Activated CD8-positive, alpha-beta memory T cell treated with anti-CD3 and anti-CD28 coated beads, Interleukin-2, amount 50 U/mL, for 1 hour (primary cell): Measurements from ENCODE around the gene NIN.
"Not testable (repeated sequence)": the region's sequence is repeated elsewhere in the genome, so short reads cannot be mapped to it uniquely, and the experiment has no call there.

ENCODE experiments used
- DNase-seq: peaks from one replicate; pipeline ENCODE4 v3.0.0-alpha.2; 2020; ENCODE audit errors: extremely low read depth

NIN gene

DNA sequence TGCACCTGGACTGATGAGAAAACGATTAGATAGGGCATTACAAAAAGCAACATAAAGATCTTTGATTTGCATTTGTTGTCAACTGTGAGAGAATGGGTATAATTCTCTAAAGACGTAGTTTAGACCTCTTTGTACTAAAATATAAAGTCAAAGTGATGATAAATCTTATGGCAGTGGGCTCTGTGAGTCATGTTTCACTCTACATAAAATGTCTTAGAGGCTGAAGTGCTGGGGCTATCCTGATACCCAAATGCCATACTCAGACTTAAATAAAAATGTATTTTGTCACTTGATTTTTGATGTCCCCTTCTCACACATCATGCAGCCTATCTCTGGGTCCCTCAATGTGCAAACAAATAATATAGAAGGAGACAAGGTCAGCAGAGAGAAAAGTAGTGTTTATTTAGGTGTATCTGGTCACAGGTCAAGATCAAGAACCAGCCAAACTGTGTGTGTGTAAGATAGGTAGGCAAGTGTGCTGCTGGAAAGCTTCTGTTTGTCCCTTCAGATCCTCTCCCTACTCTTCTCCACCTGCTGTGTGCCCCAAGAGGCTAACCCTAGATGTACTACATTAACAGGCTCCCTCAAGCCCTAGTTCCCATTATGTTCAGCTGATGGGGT is 7.0 kb upstream of the NIN start:
- DNase-seq, result no peak

- DNase-seq, result no peak
Measured at GRCh38 chr14:50837271-50837670, 6.3 kb upstream of the NIN start.

GRCh38 chr14:50836515-50836914 is 5.6 kb upstream of the NIN start:
- DNase-seq, result no peak

DNA sequence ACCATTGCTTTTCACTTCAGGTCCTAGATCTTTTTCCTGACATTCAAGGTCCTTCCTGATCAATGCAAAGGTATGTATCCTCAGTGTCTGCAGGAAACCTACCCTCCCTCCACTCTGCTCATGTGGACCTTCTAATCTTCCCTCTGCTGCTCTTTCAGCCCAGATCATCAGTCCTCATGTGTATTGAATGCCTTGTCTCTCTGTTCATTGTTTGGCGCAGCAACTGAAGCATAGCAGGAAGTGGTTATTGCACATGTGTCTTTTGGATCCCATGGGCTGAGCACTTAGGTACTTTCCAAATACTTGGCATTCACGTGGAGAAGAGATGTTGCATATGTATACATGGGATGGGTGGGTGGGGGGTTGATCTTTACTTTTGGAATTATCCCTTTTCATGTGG is 4.3 kb upstream of the NIN start:
- DNase-seq, result no peak

GRCh38 chr14:50834802-50835276 is 3.9 kb upstream of the NIN start:
- DNase-seq, result no peak

DNA sequence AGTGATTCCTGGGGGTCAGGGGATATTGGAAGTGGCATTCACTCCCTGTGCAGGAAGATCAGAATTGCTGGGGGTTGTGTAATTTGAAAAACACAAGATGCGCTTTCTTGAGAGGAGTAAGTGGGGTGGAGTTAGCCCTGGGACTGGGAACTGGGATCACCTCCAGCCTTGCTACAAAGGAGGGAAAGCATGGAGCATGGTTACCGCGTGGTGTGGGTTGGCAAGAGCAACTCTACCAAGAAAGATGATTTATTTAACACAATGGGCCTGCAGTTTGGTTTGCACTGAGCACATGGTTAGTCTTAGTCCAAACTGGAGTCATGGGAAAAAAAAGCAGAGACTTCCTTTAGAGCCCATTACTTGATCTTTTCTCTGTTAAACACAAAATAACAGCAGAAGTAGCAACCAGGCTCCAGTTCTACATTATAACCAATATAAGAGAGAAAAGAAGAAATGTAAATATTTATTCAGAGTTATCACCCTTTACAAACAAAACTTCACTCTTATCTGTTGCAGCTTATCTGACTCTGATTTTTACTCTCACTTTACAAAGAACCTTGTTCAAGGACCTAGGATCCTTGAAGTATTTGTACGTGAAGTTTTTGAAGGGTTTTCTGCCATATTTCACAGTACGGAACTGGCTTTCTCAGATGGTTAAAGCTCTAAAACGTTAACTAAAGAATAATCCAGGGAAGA is 2.1 kb upstream of the NIN start:
- DNase-seq, result no peak

GRCh38 chr14:50831726-50832168 is 785 bp upstream of the NIN start:
- DNase-seq, result no peak

DNA sequence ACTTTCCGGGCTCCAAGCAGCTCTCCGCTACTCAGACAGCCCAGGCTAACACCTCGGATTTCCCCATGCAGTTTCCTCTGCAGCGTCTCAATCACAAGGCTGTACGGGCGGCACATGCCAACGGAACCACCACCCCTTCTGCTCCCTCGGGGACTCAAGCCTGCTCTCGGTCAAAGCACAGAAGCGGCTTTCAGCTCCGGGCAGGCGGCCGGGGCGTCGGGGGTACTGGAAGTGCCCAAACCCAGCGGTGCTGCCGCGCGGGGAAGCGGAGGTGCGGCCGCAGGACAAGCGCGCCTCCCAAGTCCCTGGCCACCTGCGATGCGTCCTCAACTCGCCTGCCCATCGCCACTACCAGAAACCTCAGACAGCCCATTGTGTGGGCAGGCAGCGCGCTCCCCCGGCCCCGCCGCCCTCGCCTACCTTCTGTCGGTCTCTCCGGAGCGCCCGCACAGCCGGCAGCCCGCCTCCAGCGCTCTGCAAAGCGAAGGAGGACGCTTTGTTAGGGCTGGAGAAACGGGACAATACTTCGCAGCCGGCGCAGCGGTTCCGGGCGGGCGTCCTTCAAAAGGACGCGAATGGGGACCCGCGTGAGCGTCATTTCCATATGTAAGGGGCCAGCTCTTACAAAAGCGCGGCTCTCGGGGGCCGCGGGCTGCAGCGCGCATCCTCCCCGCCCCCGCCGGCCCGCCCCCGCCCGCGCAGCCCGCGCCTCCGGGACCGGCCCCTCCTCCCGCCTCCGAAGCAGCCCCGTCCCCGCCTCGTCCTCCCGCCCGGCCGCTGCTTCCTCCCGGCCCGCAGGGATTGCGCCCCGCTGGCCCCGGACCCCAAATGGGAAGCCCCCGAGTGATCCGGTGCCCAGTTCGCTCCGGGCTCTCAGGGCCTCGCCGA is 674 bp downstream of the NIN start:
- no peak for DNase-seq

DNA sequence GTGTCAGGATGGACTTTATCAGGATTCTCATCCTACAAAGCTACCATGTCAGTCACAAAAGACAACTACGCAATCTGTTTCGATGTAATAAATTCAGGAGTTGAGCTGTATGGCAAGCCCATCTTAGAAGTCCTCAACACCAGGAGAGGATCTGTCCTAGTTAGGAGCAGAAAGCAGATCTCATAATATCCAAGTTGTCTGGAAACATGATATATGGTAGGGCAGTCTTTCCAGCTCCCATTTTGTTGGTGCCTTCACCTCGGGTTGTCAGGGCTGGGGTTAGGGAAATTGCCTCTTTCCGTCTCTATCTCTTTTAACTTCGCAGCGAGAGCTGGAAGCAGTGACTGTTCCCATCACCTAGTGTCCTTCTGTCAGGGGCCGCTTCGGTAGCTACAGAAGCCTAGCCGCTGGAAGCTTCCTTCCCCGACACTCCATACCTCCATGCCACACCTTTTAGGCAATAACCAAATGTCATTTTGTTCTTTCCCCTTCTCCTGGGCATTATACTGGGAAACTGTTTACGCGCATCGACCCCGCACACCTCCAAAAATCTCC is 1.4 kb downstream of the NIN start:
- no peak for DNase-seq

DNA sequence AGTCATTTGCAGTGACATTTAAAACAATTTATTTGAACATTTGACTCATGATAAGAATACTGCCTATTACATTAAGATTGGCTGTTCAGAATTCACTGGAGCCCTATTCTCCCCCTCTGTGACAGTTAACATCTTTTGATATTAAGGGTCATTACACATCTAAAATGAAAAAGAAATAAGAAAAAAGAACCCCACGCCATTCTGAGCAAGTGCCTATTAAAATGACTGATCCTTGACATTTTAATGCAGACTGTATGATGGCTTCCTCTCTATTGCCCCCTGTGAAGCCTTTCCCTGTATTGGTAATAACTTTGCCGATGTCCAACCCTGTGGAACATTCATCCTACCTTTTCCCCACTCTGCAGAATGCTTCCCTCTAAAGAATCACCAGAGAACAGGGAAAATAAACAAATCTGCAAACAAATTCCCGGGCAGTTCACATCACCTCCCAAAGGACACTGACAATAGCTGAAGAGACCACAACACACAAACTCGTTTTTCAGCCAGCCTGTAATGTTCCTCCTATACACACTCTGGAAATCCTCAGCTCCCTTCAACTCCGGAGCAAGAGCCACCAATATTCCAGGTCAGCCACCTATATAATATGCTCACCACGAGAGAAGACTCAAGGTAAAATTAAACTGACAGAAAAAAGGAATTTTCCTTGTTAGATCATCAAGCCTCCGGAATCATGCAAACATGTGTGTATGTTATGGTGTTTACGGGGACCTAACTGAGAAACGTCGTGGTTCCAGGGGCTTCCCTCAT is 2.1 kb downstream of the NIN start:
- no peak for DNase-seq

DNA sequence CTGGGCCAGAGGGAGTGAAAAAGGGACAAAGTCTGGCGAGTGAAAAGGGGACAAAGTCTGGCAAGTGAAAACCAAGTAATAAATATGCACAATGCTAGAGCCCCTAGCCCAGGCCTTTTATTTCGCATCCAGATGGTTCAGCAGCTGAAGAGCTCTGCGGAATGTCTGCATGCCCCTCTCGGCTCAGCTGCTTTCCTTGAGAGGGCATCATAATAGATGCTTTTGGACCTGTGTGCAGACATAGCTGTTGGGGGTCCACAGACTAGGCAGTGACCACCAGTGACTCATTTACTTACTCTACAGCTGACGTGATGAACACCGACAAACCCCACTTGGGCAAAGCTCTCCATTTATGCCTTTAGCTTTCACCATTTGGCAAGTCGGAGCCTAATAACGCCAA is 4.3 kb downstream of the NIN start:
- no peak for DNase-seq

DNA sequence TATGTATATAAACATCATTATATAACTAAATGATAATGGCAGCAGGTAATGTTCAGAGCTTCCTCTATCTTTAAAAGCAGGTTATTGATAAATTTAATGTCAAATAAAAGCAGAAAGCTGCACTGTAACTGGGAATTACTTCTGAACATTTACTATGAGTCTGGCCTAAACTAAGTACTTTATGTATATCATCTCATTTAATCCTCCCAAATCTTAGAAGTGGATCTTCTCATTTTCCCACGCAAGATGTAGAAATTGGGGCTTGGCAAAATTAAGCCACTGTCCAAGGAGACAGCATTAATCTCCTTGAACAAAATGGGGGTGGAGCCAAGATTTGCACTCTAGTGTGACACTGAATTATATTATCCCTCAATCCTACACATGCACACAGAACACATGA is 5.7 kb downstream of the NIN start:
- DNase-seq, result no peak

- no peak for DNase-seq
Measured at GRCh38 chr14:50823762-50824636, 7.0 kb downstream of the NIN start.

GRCh38 chr14:50823051-50823761 is 7.8 kb downstream of the NIN start:
- no peak for DNase-seq

GRCh38 chr14:50822501-50823042 is 8.4 kb downstream of the NIN start:
- no peak for DNase-seq

GRCh38 chr14:50821510-50822464 is 9.2 kb downstream of the NIN start:
- no peak for DNase-seq

GRCh38 chr14:50820786-50821509 is 10.0 kb downstream of the NIN start:
- no peak for DNase-seq

DNA sequence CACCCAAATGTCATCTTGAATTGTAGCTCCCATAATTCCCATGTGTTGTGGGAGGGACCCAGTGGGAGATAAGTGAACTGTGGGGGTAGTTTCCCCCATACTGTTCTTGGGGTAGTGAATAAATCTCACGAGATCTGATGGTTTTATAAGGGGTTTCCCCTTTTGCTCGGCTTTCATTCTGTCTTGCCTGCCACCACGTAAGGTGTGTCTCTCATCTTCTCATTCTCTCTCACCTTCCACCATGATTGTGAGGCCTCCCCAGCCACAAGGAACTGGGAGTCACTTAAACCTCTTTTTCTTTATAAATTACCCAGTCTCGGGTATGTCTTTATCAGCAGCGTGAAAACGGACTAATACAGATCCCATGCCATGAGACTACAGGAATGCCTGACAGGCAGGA is 11.7 kb downstream of the NIN start:
- DNase-seq, result not testable (repeated sequence)
